K562 (cell line): ENCODE data around the gene DGCR2. TPM values are rescaled to one million over a fixed set of nuclear protein-coding genes. Genes with fewer than 3 reads are reported as not detected.
A peak's percentile ranks its signal among the peaks of the same experiment; 100 is the strongest.

Experiments used
- ELF4 ChIP-seq: fragments of 450-650 bp; formaldehyde crosslinking; IDR thresholded peaks from 2 replicates; pipeline ENCODE4 v1.4.0; 2022; ENCODE audit warnings: missing genetic modification characterization
- TCF7L2 ChIP-seq: fragments of 150-350 bp; IDR thresholded peaks from 2 replicates; pipeline ENCODE4 v1.6.1; 2016; ENCODE audit warnings: low read depth, mild to moderate bottlenecking, low read length, moderate library complexity
- ZNF431 ChIP-seq: sonication (generic); formaldehyde crosslinking; IDR thresholded peaks from 2 replicates; pipeline ENCODE4 v1.8.0; 2022; ENCODE audit warnings: mild to moderate bottlenecking, missing genetic modification reagents
- polyA plus RNA-seq, 8 experiments: library from polyadenylated mRNA; depleted of rRNA in 4 of 8; stranded (reverse) in 5 of 8; unstranded in 3 of 8; fragments of >200 nt; fragmentation: Nextera tagmentation in 2 of 8; fragmentation: Illumina TruSeq in 1 of 8; extraction: Ambion mirVana in 2 of 8; extraction: Trizol in 1 of 8; gene quantifications; 2 replicates each; pipeline versions ENCODE4 v1.2.1 to v1.2.3, GENCODE V29; 2011 to 2014; ENCODE audit warnings: inconsistent platforms in 1 of 8, missing spikeins in 1 of 8
- total RNA-seq, 7 experiments: library from RNA; depleted of rRNA in 6 of 7; stranded (reverse); fragments of >200 nt in 6 of 7; fragmentation: Illumina TruSeq in 2 of 7; extraction: Trizol in 2 of 7; gene quantifications; 2 replicates each; pipeline versions ENCODE4 v1.2.1 to v1.2.3, GENCODE V29; 2011 to 2021; ENCODE audit warnings: low replicate concordance in 1 of 7
- TF ChIP-seq, protein P1 (sequence below): sonication (generic); formaldehyde crosslinking; IDR thresholded peaks from 2 replicates; pipeline ENCODE4 v1.8.0; 2022; ENCODE audit warnings: missing genetic modification reagents, mild to moderate bottlenecking, moderate library complexity, borderline replicate concordance
- TF ChIP-seq, protein P2 (sequence below): sonication (generic); formaldehyde crosslinking; IDR thresholded peaks from 2 replicates; pipeline ENCODE4 v1.9.0; 2022; ENCODE audit warnings: mild to moderate bottlenecking, missing genetic modification reagents
- TF ChIP-seq, protein P3 (sequence below): fragments of 250-450 bp; sonication (Bioruptor Pico); IDR thresholded peaks from 2 replicates; pipeline ENCODE4 v1.9.0; 2021; ENCODE audit warnings: mild to moderate bottlenecking, inconsistent platforms
- TF ChIP-seq, protein P4 (sequence below): fragments of 250-450 bp; sonication (Bioruptor Pico); IDR thresholded peaks from 2 replicates; pipeline ENCODE4 v1.6.1; 2021; ENCODE audit warnings: mild to moderate bottlenecking

The DGCR2 gene
- total and polyA plus RNA-seq, 9 of the 15 experiments (the other 6 are each of a cell fraction or from before 2014, with no cell fraction given): 0.69 to 101 (median 56.4) TPM

DNA sequence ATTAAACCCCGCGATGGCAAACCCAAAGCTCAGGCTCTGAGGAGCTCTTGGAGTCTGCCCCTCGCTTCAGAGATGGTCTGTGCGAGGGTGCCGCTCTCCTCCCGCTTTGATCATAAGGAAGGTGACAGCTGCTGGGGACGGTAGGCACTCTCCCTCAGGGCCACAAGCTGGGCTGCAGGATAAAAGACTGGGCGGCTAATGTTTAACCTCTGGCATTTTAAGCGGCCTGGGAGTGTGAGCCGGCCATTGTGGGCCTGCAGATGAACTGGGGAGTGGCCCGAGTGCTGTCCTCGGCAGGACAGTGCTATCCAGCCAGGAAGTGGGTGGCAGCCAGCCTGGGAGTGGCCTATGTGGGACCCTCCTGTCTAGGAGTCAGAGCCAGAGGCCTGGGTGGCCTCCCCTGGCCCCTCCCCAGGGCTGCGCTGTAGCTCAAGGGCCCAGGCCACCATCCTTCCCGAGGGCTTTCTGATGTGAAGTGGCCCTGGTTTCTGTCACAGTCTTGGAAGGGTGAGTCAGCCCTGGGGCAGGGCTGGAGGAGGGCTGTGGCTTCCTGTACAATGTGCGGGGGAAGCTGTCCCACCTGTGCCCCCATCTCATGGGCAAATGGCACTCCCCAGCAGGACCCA is 127.4 kb downstream of the DGCR2 start (continued):
- TF ChIP-seq, protein P1, sequence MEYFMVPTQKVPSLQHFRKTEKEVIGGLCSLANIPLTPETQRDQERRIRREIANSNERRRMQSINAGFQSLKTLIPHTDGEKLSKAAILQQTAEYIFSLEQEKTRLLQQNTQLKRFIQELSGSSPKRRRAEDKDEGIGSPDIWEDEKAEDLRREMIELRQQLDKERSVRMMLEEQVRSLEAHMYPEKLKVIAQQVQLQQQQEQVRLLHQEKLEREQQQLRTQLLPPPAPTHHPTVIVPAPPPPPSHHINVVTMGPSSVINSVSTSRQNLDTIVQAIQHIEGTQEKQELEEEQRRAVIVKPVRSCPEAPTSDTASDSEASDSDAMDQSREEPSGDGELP (CRISPR knock-in tag): peak; percentile 45; the same call in 1 of the 2 replicates
- TF ChIP-seq, protein P2, sequence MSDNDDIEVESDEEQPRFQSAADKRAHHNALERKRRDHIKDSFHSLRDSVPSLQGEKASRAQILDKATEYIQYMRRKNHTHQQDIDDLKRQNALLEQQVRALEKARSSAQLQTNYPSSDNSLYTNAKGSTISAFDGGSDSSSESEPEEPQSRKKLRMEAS (CRISPR knock-in tag): peak; percentile 13; the same call in 1 of the 2 replicates
- no peak for TF ChIP-seq ELF4 (CRISPR knock-in tag)
- TF ChIP-seq, protein P3, sequence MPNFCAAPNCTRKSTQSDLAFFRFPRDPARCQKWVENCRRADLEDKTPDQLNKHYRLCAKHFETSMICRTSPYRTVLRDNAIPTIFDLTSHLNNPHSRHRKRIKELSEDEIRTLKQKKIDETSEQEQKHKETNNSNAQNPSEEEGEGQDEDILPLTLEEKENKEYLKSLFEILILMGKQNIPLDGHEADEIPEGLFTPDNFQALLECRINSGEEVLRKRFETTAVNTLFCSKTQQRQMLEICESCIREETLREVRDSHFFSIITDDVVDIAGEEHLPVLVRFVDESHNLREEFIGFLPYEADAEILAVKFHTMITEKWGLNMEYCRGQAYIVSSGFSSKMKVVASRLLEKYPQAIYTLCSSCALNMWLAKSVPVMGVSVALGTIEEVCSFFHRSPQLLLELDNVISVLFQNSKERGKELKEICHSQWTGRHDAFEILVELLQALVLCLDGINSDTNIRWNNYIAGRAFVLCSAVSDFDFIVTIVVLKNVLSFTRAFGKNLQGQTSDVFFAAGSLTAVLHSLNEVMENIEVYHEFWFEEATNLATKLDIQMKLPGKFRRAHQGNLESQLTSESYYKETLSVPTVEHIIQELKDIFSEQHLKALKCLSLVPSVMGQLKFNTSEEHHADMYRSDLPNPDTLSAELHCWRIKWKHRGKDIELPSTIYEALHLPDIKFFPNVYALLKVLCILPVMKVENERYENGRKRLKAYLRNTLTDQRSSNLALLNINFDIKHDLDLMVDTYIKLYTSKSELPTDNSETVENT (CRISPR knock-in tag): peak; percentile 23; the same call in 1 of the 2 replicates
- TF ChIP-seq, protein P4, sequence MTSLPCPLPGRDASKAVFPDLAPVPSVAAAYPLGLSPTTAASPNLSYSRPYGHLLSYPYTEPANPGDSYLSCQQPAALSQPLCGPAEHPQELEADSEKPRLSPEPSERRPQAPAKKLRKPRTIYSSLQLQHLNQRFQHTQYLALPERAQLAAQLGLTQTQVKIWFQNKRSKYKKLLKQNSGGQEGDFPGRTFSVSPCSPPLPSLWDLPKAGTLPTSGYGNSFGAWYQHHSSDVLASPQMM (CRISPR knock-in tag): no peak
- 0 out of 2 replicates have a peak, but pooled peaks have one; percentile 53 for TF ChIP-seq ZNF431
- 0 out of 2 replicates have a peak, but pooled peaks have one; percentile 3 for TF ChIP-seq TCF7L2
